ENCODE measurements around the gene PANX2. TPM values are rescaled to one million over a fixed set of nuclear protein-coding genes. Genes with fewer than 3 reads are reported as not detected.

The PANX2 gene
- total RNA-seq, 1 donor from 2014 or later: 3.0 TPM

DNA sequence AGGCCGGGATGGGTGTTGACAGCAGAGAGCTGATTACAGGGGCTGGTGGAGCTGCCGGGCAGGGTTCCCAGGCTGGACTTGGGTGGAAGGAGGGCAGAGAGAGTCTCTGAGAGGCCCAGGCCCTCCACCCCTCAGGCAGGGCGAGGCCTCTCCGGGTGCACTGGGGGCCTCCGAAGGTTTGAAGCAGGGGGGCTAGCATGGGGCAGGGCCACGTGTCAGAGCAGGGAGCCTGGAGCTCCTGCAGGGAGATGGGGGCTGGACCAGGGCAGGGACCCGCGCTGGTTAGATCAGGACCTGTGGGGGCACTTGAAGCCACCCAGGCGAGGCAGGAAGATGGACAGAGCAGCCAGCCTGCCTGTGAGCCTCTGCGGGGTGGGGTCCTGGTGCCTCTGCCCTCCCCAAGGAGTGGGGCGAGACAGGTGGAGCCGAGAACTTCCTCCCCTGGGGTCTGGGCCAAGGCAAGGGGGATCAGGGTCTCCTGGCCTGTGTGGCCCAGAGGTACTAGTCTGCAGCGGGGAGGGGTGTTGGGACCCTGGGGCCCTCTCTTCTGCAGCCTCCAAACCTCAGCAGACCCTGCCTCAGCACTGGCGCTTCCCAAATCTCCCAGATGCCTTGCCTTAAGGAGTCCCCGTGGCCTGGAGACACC, 911 bp downstream of the PANX2 start:
- no peaks in the 10 kb centered on the region for H3K4me1 Mint-ChIP-seq (ENCODE audit: unreplicated experiment)
- H3K36me3 Mint-ChIP-seq: no peaks in the 10 kb centered on the region
- peaks cover 37% of the 10 kb centered on the region for H3K27me3 Mint-ChIP-seq
- TF ChIP-seq, protein P1, sequence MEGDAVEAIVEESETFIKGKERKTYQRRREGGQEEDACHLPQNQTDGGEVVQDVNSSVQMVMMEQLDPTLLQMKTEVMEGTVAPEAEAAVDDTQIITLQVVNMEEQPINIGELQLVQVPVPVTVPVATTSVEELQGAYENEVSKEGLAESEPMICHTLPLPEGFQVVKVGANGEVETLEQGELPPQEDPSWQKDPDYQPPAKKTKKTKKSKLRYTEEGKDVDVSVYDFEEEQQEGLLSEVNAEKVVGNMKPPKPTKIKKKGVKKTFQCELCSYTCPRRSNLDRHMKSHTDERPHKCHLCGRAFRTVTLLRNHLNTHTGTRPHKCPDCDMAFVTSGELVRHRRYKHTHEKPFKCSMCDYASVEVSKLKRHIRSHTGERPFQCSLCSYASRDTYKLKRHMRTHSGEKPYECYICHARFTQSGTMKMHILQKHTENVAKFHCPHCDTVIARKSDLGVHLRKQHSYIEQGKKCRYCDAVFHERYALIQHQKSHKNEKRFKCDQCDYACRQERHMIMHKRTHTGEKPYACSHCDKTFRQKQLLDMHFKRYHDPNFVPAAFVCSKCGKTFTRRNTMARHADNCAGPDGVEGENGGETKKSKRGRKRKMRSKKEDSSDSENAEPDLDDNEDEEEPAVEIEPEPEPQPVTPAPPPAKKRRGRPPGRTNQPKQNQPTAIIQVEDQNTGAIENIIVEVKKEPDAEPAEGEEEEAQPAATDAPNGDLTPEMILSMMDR (conservative IDR thresholded peaks at IDR 0.05): no peak
- peak overlapping the region; percentile 85 for H3K4me3 Mint-ChIP-seq
- peak overlapping the region; percentile 58 for H3K27ac Mint-ChIP-seq
- H3K9me3 Mint-ChIP-seq: no peaks in the 10 kb centered on the region
- DNase-seq (ENCODE audit: extremely low spot score, unreplicated experiment): no peak

DNA sequence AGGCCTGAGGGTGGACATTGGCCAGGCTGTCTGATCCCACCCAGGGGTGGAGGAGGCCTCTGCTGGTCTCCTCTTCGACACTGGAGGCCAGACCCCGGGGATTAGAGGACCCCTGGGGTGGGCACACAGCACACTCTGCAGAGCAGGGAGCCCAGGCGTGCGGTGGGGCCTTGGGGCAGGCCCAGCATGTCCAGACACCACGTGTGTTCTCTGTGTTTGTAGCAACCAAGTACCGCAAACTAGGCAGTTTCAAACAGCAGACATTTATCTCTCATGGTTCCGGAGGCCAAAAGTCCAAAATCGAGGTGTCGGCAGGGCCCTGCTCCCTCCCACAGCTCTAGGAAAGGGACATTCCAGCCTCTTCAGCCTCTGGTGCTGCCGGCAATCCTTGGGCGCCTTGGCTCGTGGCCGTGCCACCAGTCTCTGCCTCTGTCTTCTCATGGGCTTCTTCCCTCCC, 1.5 kb downstream of the PANX2 start:
- Mint-ChIP-seq H3K27ac (no peak overlapping the region), H3K27me3 (peaks cover 37% of the 10 kb centered on the region), H3K4me3 (peak overlapping the region; percentile 52), H3K9me3 (no peaks in the 10 kb centered on the region), H3K4me1 (ENCODE audit: unreplicated experiment) (no peaks in the 10 kb centered on the region), H3K36me3 (no peaks in the 10 kb centered on the region)
- no peak for DNase-seq (ENCODE audit: extremely low spot score, unreplicated experiment)
- TF ChIP-seq, protein P1 (conservative IDR thresholded peaks at IDR 0.05): no peak

DNA sequence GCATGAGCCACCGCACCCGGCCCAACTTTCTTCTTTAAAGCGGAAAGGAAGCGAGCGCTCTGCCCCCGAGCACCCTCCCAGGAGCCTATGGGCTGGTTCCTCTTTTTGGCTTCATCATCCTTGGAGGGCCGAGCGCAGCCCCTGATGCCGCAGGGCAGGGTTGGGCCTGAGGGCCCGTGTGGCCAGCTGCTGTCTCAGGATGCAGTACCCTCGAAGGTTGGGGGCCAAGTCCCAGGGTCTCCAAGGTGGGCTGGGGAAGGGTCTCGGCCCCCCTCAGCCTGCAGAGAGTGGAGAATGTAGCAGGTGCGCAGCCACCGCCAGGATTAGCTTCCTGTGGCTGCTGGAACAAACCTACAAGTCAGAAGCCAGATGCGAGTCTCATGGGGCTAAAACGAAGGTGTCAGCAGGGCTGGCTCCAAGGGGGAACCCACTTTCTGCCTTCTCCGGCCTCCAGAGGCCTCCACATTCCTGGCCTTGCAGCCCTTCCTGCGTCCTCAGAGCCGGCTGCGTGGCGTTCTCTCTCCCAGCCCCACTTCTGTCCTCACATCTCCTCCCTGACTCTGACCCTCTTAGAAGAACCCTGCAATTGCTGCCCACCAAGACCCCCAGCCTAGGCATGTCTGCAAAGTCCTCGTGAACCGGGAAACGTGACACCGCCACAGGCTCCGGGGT, 2.9 kb downstream of the PANX2 start:
- H3K9me3 Mint-ChIP-seq: no peaks in the 10 kb centered on the region
- DNase-seq (ENCODE audit: extremely low spot score, unreplicated experiment): no peak
- H3K27ac Mint-ChIP-seq: no peak overlapping the region
- H3K36me3 Mint-ChIP-seq: no peaks in the 10 kb centered on the region
- TF ChIP-seq, protein P1 (conservative IDR thresholded peaks at IDR 0.05): no peak
- peaks cover 27% of the 10 kb centered on the region for H3K27me3 Mint-ChIP-seq
- no peaks in the 10 kb centered on the region for H3K4me1 Mint-ChIP-seq (ENCODE audit: unreplicated experiment)
- H3K4me3 Mint-ChIP-seq: no peak overlapping the region

DNA sequence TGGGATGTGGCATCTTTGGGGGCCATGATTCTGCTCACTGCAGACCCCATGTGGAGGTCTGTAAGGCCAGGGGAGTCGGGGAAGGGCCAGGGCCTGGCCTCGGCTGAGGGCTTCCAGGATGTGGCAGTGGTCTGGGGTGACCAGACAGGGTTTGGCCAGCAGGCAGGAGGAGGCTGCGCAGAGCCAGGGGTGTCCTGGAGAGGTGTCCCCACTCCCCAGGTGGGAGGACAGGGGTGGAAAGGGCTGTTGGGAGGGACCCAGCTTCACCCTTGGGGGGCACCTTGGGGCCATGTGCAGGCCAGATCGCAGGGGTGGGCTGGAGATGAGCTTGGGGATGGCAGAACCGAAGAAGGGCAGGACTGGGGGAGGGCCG, 3.4 kb downstream of the PANX2 start:
- TF ChIP-seq, protein P1 (conservative IDR thresholded peaks at IDR 0.05): no peak
- Mint-ChIP-seq H3K36me3 (no peaks in the 10 kb centered on the region), H3K9me3 (no peaks in the 10 kb centered on the region), H3K27me3 (peaks cover 22% of the 10 kb centered on the region), H3K4me3 (no peak overlapping the region), H3K4me1 (ENCODE audit: unreplicated experiment) (no peaks in the 10 kb centered on the region), H3K27ac (no peak overlapping the region)
- no peak for DNase-seq (ENCODE audit: extremely low spot score, unreplicated experiment)

DNA sequence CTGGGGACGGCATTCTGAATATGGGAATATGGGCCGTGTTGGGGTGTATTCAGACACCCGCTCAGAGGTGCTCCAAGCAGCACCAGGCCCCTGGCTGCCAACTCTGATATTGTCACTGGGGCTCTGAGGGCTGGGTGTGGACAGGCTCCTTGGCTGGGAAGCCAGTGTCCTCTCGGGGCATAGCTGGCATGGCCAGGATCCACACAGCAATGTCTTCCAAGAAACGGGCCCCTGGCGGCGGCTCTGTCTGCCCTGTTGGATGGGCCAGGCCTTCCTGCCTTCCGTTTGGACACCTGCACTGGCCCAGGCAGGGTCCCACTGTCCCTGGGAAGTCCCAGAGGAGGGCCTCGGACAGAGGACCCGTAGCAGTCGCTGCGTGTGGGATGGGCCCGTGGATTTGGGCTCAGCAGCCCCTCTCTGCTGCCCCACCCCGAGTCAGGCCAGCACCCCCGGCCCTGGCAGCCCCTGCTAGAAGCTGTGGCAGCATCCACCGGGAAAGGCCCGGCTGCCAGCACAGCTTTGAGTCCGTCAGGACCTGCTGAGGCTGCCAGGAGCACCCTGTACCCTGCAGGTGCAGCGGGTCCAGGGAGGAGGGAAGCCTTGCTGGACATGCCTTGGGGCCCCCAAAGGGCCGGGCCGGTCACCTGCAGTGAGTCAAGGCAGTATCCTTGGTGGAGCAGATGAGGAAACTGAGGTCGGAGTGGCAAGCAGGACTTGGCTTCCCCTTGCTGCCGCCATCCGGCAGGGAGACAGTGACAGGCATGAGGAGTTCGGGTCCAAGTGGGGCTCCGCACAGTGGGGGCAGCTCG, 4.1 kb downstream of the PANX2 start:
- no peak overlapping the region for H3K27ac Mint-ChIP-seq
- no peaks in the 10 kb centered on the region for H3K9me3 Mint-ChIP-seq
- TF ChIP-seq, protein P1 (conservative IDR thresholded peaks at IDR 0.05): no peak
- H3K4me3 Mint-ChIP-seq: no peak overlapping the region
- H3K27me3 Mint-ChIP-seq: peaks cover 17% of the 10 kb centered on the region
- H3K36me3 Mint-ChIP-seq: no peaks in the 10 kb centered on the region
- no peak for DNase-seq (ENCODE audit: extremely low spot score, unreplicated experiment)
- peaks cover 1% of the 10 kb centered on the region for H3K4me1 Mint-ChIP-seq (ENCODE audit: unreplicated experiment)

Measured in type B pancreatic cell (in vitro differentiated cells).